ENCODE measurements around the gene LCNL1.

DNA sequence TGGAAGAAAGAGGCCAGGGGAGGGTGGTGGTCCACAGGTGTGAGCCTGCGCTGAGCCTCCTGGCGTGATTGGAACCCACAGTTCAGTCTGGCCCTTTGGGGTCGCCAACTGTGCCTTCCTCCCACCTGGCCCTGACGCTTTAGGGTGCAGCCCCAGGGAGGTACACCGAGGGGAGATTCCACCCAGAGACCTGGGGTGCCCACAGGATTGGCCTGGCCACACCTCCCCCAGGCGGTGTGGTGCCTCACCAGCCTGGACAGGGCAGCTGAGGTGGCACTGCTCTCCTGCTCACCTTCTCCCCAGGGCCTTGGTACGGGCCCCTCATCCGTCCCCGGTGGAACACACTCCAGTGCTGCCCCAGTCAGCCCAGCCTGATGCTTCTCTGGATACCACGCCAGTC is 14.6 kb downstream of the LCNL1 start:
- TF ChIP-seq POLR2A (IDR thresholded peaks at IDR 0.05): no peak
- TF ChIP-seq, protein P1, sequence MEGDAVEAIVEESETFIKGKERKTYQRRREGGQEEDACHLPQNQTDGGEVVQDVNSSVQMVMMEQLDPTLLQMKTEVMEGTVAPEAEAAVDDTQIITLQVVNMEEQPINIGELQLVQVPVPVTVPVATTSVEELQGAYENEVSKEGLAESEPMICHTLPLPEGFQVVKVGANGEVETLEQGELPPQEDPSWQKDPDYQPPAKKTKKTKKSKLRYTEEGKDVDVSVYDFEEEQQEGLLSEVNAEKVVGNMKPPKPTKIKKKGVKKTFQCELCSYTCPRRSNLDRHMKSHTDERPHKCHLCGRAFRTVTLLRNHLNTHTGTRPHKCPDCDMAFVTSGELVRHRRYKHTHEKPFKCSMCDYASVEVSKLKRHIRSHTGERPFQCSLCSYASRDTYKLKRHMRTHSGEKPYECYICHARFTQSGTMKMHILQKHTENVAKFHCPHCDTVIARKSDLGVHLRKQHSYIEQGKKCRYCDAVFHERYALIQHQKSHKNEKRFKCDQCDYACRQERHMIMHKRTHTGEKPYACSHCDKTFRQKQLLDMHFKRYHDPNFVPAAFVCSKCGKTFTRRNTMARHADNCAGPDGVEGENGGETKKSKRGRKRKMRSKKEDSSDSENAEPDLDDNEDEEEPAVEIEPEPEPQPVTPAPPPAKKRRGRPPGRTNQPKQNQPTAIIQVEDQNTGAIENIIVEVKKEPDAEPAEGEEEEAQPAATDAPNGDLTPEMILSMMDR (IDR thresholded peaks at IDR 0.05): no peak
